Measurements from ENCODE around the gene YIPF5. TPM values are rescaled to one million over a fixed set of nuclear protein-coding genes. Genes with fewer than 3 reads are reported as not detected.

Gene YIPF5
- total and polyA plus RNA-seq, 2 donors (not counting 3 experiments of a cell fraction or from before 2014, with no cell fraction given), result 73.7 to 78.7 TPM

DNA sequence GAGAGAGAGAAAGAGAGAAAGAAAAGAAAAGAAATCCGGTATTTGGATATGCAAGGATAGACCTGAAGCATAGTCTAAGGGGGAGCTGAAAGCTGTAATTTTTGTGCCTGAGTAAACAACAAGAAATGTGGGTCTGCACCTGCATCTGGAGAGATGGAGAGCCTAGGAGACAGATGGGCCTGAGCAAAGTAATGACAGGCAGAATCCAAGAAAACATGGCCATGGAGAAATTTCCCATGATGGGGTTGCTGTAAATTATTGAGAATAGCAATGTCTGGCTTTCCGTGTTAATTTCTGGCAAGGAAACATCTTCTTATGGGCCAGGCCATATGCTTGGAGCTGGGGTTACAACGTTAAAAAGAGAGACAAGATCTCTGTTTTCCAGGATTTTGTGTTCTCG, 40.2 kb downstream of the YIPF5 start:
- no peak for TF ChIP-seq JUN (IDR thresholded peaks at IDR 0.05; ENCODE audit: borderline replicate concordance, insufficient read depth, insufficient read length, low read depth)
- no peak for TF ChIP-seq MYC (IDR thresholded peaks at IDR 0.05; ENCODE audit: low read depth, low read length)
- no peak for TF ChIP-seq FOS (IDR thresholded peaks at IDR 0.05; ENCODE audit: borderline replicate concordance, insufficient read depth, low read length)
- no peak for TF ChIP-seq GATA2 (IDR thresholded peaks at IDR 0.05; ENCODE audit: insufficient read depth, insufficient read length, low read depth, low read length)
- TF ChIP-seq POLR2A (IDR thresholded peaks at IDR 0.05; ENCODE audit: low read depth, low read length), result no peak
- TF ChIP-seq, protein P1, sequence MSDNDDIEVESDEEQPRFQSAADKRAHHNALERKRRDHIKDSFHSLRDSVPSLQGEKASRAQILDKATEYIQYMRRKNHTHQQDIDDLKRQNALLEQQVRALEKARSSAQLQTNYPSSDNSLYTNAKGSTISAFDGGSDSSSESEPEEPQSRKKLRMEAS (IDR thresholded peaks at IDR 0.05; ENCODE audit: insufficient read depth, insufficient read length), result no peak
- no peak for TF ChIP-seq POLR2AphosphoS5 (IDR thresholded peaks at IDR 0.05; ENCODE audit: insufficient read depth, low read depth, low read length)
- TF ChIP-seq EZH2 (IDR thresholded peaks at IDR 0.05; ENCODE audit: borderline replicate concordance, low read depth, low read length, severe bottlenecking), result no peak
- TF ChIP-seq, protein P2, sequence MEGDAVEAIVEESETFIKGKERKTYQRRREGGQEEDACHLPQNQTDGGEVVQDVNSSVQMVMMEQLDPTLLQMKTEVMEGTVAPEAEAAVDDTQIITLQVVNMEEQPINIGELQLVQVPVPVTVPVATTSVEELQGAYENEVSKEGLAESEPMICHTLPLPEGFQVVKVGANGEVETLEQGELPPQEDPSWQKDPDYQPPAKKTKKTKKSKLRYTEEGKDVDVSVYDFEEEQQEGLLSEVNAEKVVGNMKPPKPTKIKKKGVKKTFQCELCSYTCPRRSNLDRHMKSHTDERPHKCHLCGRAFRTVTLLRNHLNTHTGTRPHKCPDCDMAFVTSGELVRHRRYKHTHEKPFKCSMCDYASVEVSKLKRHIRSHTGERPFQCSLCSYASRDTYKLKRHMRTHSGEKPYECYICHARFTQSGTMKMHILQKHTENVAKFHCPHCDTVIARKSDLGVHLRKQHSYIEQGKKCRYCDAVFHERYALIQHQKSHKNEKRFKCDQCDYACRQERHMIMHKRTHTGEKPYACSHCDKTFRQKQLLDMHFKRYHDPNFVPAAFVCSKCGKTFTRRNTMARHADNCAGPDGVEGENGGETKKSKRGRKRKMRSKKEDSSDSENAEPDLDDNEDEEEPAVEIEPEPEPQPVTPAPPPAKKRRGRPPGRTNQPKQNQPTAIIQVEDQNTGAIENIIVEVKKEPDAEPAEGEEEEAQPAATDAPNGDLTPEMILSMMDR (IDR thresholded peaks at IDR 0.05; ENCODE audit: extremely low read depth in 1 of 2, insufficient read depth in 1 of 2, low read depth in 1 of 2, low read length in 2 of 2), result no peak
- no peaks in the 10 kb centered on the region for H3K36me3 ChIP-seq (ENCODE audit: control insufficient read depth in 2 of 2, extremely low read depth in 1 of 2, insufficient read depth in 2 of 2, low read length in 2 of 2)
- CTCF ChIA-PET, result interaction anchor here (1.7 to 2.3 kb wide), 3 partner anchors 9 to 12 kb away, joined by 3 to 12 read pairs (median 10); no protein-coding TSS in a partner anchor
- H3K4me1 ChIP-seq (ENCODE audit: control insufficient read depth, extremely low read depth, insufficient read depth, low read length), result no peaks in the 10 kb centered on the region
- no peak overlapping the region for H3K4me3 ChIP-seq (replicated peaks in 1 of 3; ENCODE audit: insufficient read depth in 1 of 3, low read depth in 1 of 3, low read length in 3 of 3)
- POLR2A ChIA-PET, result no interaction called here
- no peaks in the 10 kb centered on the region for H3K9me1 ChIP-seq (replicated peaks; ENCODE audit: control insufficient read depth, extremely low read depth, insufficient read depth, low read length)
- H3K9ac ChIP-seq (replicated peaks; ENCODE audit: extremely low read depth, insufficient read depth, low read length), result no peak overlapping the region
- dilution Hi-C loops (cut with MboI; ENCODE audit: extremely low pct_ligation_motif_present, low sequenced_read_pairs) (no loop called here), intact Hi-C loops (cut with micrococcal nuclease) (no loop called here)
- no peaks in the 10 kb centered on the region for H3K9me3 ChIP-seq (replicated peaks; ENCODE audit: control insufficient read depth, insufficient read depth, low read length)
- DNase-seq (ENCODE audit: low read depth, low spot score) (no peak), FAIRE-seq (no peak)
- H3K27me3 ChIP-seq (ENCODE audit: control insufficient read depth in 2 of 2, insufficient read depth in 2 of 2, low read length in 2 of 2), result no peaks in the 10 kb centered on the region
- H3K27ac ChIP-seq (ENCODE audit: insufficient read depth, low read depth, low read length), result no peak overlapping the region
- H4K20me1 ChIP-seq (replicated peaks; ENCODE audit: control insufficient read depth, extremely low read depth, insufficient read depth, low read length), result no peaks in the 10 kb centered on the region
- H3K4me2 ChIP-seq (ENCODE audit: insufficient read depth, low read length), result no peak overlapping the region
- BruUV-seq (replicated peaks), result no TSS peak
- no peaks in the 10 kb centered on the region for H3K79me2 ChIP-seq (ENCODE audit: control insufficient read depth, insufficient read depth, low read length)
- no peak overlapping the region for H2AFZ ChIP-seq (ENCODE audit: low read depth, low read length)
